HepG2 (cell line): ENCODE data around the gene KRTAP27-1. TPM values are rescaled to one million over a fixed set of nuclear protein-coding genes. Genes with fewer than 3 reads are reported as not detected.

Source experiments
- ATAC-seq: fragments of 200-7000 bp; cut with Tn5 transposase; 3 replicates; pipeline ENCODE4 v1.9.1; 2020; ENCODE audit warnings: mild to moderate bottlenecking, moderate library complexity
- BruUV-seq: library from RNA; stranded (reverse); fragments of 400-500 nt; replicated peaks from 2 replicates; lab custom pipeline; 2021; lab: Mats Ljungman, UMichigan
- CTCF ChIA-PET: fragments of 300-600 bp; formaldehyde crosslinking; extraction: SDS; loops from one replicate; lab custom pipeline; 2021; ENCODE audit warnings: low total read pairs, inconsistent platforms, low intra/inter-chr PET ratio; lab: Yijun Ruan, JAX
- POLR2A ChIA-PET: fragments of 350-600 bp; sonication (Branson Sonifier 250); formaldehyde crosslinking; loops from one replicate; lab custom pipeline; 2020; ENCODE audit warnings: antibody characterized with exemption, inconsistent platforms; lab: Yijun Ruan, JAX
- DNase-seq: peaks from one replicate; pipeline ENCODE4 v3.0.0-alpha.2; 2015; ENCODE audit warnings: low spot score
- FAIRE-seq: peaks from 3 replicates; lab custom pipeline; 2011; peaks lifted over from hg19 to GRCh38; lab: Jason Lieb, UNC
- H2AFZ ChIP-seq: one replicate; pipeline ENCODE4 v1.6.1; 2011; ENCODE audit warnings: low read length, inconsistent platforms
- H3K27ac ChIP-seq: fragments of 300-600 bp; 3 replicates; pipeline ENCODE4 v1.8.0; 2011; ENCODE audit warnings: mixed run types, mild to moderate bottlenecking, mixed read lengths, low read length, inconsistent platforms; ENCODE audit not compliant: insufficient read depth; ENCODE audit errors: extremely low read length
- H3K27me3 ChIP-seq, 2 experiments: fragments of 200-600 bp in 1 of 2; 2 replicates in 1 of 2; 3 replicates in 1 of 2; pipeline versions ENCODE4 v1.6.0 to v1.8.0; 2011; ENCODE audit warnings: low read length in 2 of 2, mild to moderate bottlenecking in 2 of 2, moderate library complexity in 2 of 2, inconsistent platforms in 1 of 2; ENCODE audit not compliant: insufficient read depth in 2 of 2, control insufficient read depth in 1 of 2
- H3K36me3 ChIP-seq, 2 experiments: fragments of 200-600 bp in 1 of 2; replicated peaks in 1 of 2; 2 replicates in 1 of 2; 3 replicates in 1 of 2; pipeline versions ENCODE4 v1.5.1 to v1.8.0; 2011; ENCODE audit warnings: low read length in 2 of 2, inconsistent platforms in 1 of 2; ENCODE audit not compliant: insufficient read depth in 2 of 2, control insufficient read depth in 1 of 2
- H3K4me1 ChIP-seq: 2 replicates; pipeline ENCODE4 v1.5.1; 2012; ENCODE audit warnings: low read length, inconsistent platforms; ENCODE audit not compliant: insufficient read depth
- H3K4me2 ChIP-seq: 2 replicates; pipeline ENCODE4 v1.6.0; 2011; ENCODE audit warnings: low read depth, low read length, inconsistent platforms
- H3K4me3 ChIP-seq, 3 experiments: fragments of 200-600 bp in 1 of 3; sonication (generic), shearing (Covaris generic) in 1 of 3; replicated peaks in 1 of 3; 2 replicates each; pipeline ENCODE4 v1.5.1; 2011 to 2016; ENCODE audit warnings: low read length in 3 of 3, inconsistent platforms in 2 of 3, low read depth in 2 of 3, mild to moderate bottlenecking in 2 of 3, control low read depth in 1 of 3, mixed read lengths in 1 of 3; ENCODE audit not compliant: insufficient read depth in 1 of 3
- H3K79me2 ChIP-seq: one replicate; pipeline ENCODE4 v1.6.1; 2011; ENCODE audit warnings: low read length, inconsistent platforms; ENCODE audit not compliant: insufficient read depth
- H3K9ac ChIP-seq: 2 replicates; pipeline ENCODE4 v1.6.0; 2011; ENCODE audit warnings: mild to moderate bottlenecking, low read depth, low read length, inconsistent platforms; ENCODE audit not compliant: insufficient read depth
- H3K9me3 ChIP-seq: 2 replicates; pipeline ENCODE4 v1.5.1; 2012; ENCODE audit warnings: mild to moderate bottlenecking, low read length
- H4K20me1 ChIP-seq: 2 replicates; pipeline ENCODE4 v1.6.0; 2011; ENCODE audit warnings: inconsistent platforms, mild to moderate bottlenecking, low read length, moderate library complexity; ENCODE audit not compliant: insufficient read depth
- GPN1 ChIP-seq: sonication (generic); formaldehyde crosslinking; IDR thresholded peaks from 2 replicates; pipeline ENCODE4 v1.5.1; 2020; ENCODE audit warnings: missing genetic modification reagents, borderline replicate concordance
- JUNB ChIP-seq: sonication (generic); formaldehyde crosslinking; IDR thresholded peaks from 2 replicates; pipeline ENCODE4 v1.8.0; 2022; ENCODE audit warnings: missing genetic modification reagents, mild to moderate bottlenecking, borderline replicate concordance
- KDM3A ChIP-seq: IDR thresholded peaks from 2 replicates; pipeline ENCODE4 v1.6.1; 2018; ENCODE audit warnings: low read depth, missing compliant biosample characterization
- KLF12 ChIP-seq: sonication (generic); formaldehyde crosslinking; IDR thresholded peaks from 2 replicates; pipeline ENCODE4 v1.4.0; 2020; ENCODE audit warnings: missing genetic modification reagents, borderline replicate concordance
- MAFF ChIP-seq: IDR thresholded peaks from 2 replicates; pipeline ENCODE4 v1.6.1; 2011; ENCODE audit warnings: low read depth, low read length, improper control_type of control experiment
- PRMT3 ChIP-seq: sonication (generic); formaldehyde crosslinking; IDR thresholded peaks from 2 replicates; pipeline ENCODE4 v1.8.1; 2022; ENCODE audit warnings: low read depth, mild to moderate bottlenecking, moderate library complexity, missing genetic modification reagents, borderline replicate concordance
- RAD51 ChIP-seq: fragments of 450-650 bp; IDR thresholded peaks from 2 replicates; pipeline ENCODE4 v1.6.1; 2016; ENCODE audit warnings: borderline replicate concordance
- TAF15 ChIP-seq: fragments of 200-400 bp; formaldehyde crosslinking; IDR thresholded peaks from one replicate; pipeline ENCODE4 v1.6.1; 2018; ENCODE audit warnings: mild to moderate bottlenecking, low read depth, low read length; ENCODE audit not compliant: poor library complexity, severe bottlenecking
- ZBTB1 ChIP-seq: sonication (generic); formaldehyde crosslinking; IDR thresholded peaks from 2 replicates; pipeline ENCODE4 v1.4.0; 2020; ENCODE audit warnings: missing genetic modification reagents, borderline replicate concordance
- ZMAT3 ChIP-seq: sonication (generic); formaldehyde crosslinking; conservative IDR thresholded peaks from 2 replicates; pipeline ENCODE4 v1.7.0; 2021; ENCODE audit warnings: missing genetic modification reagents
- ZNF256 ChIP-seq: sonication (generic); formaldehyde crosslinking; conservative IDR thresholded peaks from 2 replicates; pipeline ENCODE4 v1.4.0; 2020; ENCODE audit warnings: missing genetic modification reagents
- ZNF552 ChIP-seq: sonication (generic); formaldehyde crosslinking; IDR thresholded peaks from 2 replicates; pipeline ENCODE4 v1.9.0; 2022; ENCODE audit warnings: missing genetic modification reagents, mild to moderate bottlenecking, borderline replicate concordance
- ZNF563 ChIP-seq: sonication (generic); formaldehyde crosslinking; IDR thresholded peaks from 2 replicates; pipeline ENCODE4 v1.8.0; 2022; ENCODE audit warnings: mild to moderate bottlenecking, moderate library complexity, missing genetic modification reagents
- WGBS: methylation state at CpG from one replicate; pipeline ENCODE4 v1.1.6; 2017; ENCODE audit warnings: low lambda C conversion rate; 5-methylcytosine and 5-hydroxymethylcytosine counted together
- in situ Hi-C: cut with HindIII; loops from 2 replicates; pipeline ENCODE4 v1.10.0; 2017; ENCODE audit warnings: low pct_unique_long_range_greater_than_20kb; ENCODE audit not compliant: extremely low pct_ligation_motif_present
- intact Hi-C: fragments of 100-400 bp; cut with micrococcal nuclease; formaldehyde crosslinking; loops from one replicate; pipeline ENCODE4 v1.10.0; 2022; ENCODE audit not compliant: unreplicated experiment
- polyA plus RNA-seq, 8 experiments: library from polyadenylated mRNA; depleted of rRNA in 3 of 8; stranded (reverse) in 7 of 8; unstranded in 1 of 8; fragments of >200 nt; fragmentation: Illumina TruSeq in 4 of 8; extraction: Trizol in 4 of 8; gene quantifications; 2 replicates each; pipeline versions ENCODE4 v1.2.1 to v1.2.3, GENCODE V29; 2011 to 2016; ENCODE audit warnings: low read depth in 4 of 8, missing spikeins in 1 of 8, mixed read lengths in 1 of 8; ENCODE audit not compliant: insufficient read depth in 1 of 8
- total RNA-seq, 5 experiments: library from RNA; depleted of rRNA; stranded (reverse); fragments of >200 nt; fragmentation: Illumina TruSeq; extraction: Trizol; gene quantifications; 2 replicates each; pipeline ENCODE4 v1.2.3, GENCODE V29; 2016; ENCODE audit warnings: low read depth in 1 of 5

KRTAP27-1 gene
- total and polyA plus RNA-seq, 2 of the 13 experiments (the other 11 are each of a cell fraction or from before 2014, with no cell fraction given): not detected

DNA sequence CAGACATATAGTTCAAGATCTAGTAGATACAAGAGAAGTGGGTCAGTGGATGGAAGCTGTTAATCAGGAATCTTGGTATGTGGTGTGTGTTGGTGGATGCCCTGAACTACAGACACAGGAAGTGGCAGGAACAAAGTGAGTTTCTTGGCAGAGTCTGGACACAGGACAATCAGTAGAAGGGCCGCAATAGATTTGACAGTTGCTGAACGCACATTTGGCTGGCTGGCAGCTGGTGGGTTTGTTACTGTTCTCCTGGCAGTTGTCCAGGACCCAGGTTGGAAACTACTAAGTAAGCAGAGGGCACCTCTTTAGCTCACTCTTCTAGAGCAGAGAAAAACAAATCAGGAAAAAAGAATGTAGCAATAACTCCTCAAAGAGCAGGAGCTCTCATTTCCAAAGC, 30.6 kb downstream of the KRTAP27-1 start:
- no peak for DNase-seq
- intact Hi-C loops: no loop called here
- Histone ChIP-seq H3K9me3 (peaks cover 82% of the 10 kb centered on the region), H4K20me1 (no peaks in the 10 kb centered on the region), H3K4me3 (no peak overlapping the region), H3K4me2 (no peak overlapping the region), H3K4me1 (no peaks in the 10 kb centered on the region), H3K36me3 (no peaks in the 10 kb centered on the region), H3K9ac (no peak overlapping the region), H2AFZ (no peak overlapping the region), H3K27me3 (no peaks in the 10 kb centered on the region), H3K27ac (no peak overlapping the region), H3K79me2 (no peaks in the 10 kb centered on the region)
- ATAC-seq: no peak
- CTCF ChIA-PET: no interaction called here
- no TSS peak for BruUV-seq
- POLR2A ChIA-PET: no interaction called here
- 34% methylated on average over 2 of the region's 2 CpGs for WGBS
- TF ChIP-seq KDM3A (no peak), JUNB (CRISPR knock-in tag) (no peak), ZBTB1 (CRISPR knock-in tag) (no peak), KLF12 (CRISPR knock-in tag) (no peak), ZNF563 (CRISPR knock-in tag) (no peak), ZMAT3 (CRISPR knock-in tag) (no peak), TAF15 (no peak), MAFF (no peak), ZNF552 (CRISPR knock-in tag) (no peak), GPN1 (CRISPR knock-in tag) (no peak)
- in situ Hi-C loops: no loop called here
- no peak for FAIRE-seq

DNA sequence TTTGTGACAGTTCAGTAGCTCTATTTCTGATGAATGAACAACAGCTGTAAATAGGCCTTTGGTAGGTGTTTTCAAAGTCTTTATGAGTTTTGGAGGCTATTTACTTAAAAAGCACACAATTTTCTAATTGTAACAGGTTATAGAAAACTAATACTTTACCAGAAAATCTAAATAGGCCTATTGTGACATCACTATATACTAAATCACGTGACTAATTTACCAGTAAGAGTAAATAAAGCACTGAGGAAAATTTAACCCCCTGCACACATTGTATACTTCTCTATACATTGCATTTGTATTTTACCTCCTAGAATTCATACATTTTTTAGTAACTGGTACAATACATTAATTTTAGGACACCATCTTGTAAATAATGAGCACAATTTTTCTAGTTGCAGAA, 32.4 kb downstream of the KRTAP27-1 start:
- H3K27ac ChIP-seq: no peak overlapping the region
- no TSS peak for BruUV-seq
- ChIA-PET CTCF (no interaction called here), POLR2A (no interaction called here)
- FAIRE-seq (no peak), ATAC-seq (no peak), DNase-seq (no peak)
- TF ChIP-seq ZNF256 (CRISPR knock-in tag) (no peak), RAD51 (peak; percentile 52; the same call in 1 of the 2 replicates), PRMT3 (CRISPR knock-in tag) (no peak)
- intact Hi-C loops (no loop called here), in situ Hi-C loops (no loop called here)
- H2AFZ ChIP-seq: no peak overlapping the region
- H3K9me3 ChIP-seq: peaks cover 81% of the 10 kb centered on the region
- no peaks in the 10 kb centered on the region for H3K36me3 ChIP-seq
- 0% methylated on average over 1 of the region's 1 CpG for WGBS
- no peaks in the 10 kb centered on the region for H3K4me1 ChIP-seq
- H3K79me2 ChIP-seq: no peaks in the 10 kb centered on the region
- no peaks in the 10 kb centered on the region for H4K20me1 ChIP-seq
- H3K4me3 ChIP-seq: no peak overlapping the region
- no peak overlapping the region for H3K4me2 ChIP-seq
- H3K27me3 ChIP-seq: no peaks in the 10 kb centered on the region
- no peak overlapping the region for H3K9ac ChIP-seq
